GM18858 (cell line): ENCODE measurements around the gene ZC3H4.
"Not testable (repeated sequence)": the region's sequence is repeated elsewhere in the genome, so short reads cannot be mapped to it uniquely, and the experiment has no call there.

Experiments
- ATAC-seq: cut with Tn5 transposase; IDR thresholded peaks from one replicate; pipeline ENCODE4 v1.9.1; 2021; ENCODE audit not compliant: unreplicated experiment

The ZC3H4 gene

DNA sequence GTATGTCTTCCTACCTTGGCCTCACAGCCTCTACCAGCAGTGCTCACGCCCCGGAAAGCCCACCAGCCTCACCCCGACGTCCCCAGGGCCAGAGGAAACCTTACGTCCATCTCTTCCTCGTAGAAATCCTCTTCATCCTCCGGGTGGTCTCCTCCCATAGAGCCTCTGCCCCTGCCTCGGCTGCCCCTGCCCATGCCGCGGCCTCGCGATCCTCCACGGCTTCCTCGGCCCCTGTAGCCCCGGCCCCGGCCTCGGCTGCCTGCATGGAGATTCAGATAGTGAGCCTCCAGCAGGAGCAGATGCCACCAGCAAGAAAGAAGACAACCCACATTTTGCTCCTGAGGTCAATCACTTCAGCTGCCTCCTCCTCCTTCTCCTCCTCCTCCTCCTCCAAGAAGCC, 27.3 kb downstream of the ZC3H4 start:
- no peak for ATAC-seq

DNA sequence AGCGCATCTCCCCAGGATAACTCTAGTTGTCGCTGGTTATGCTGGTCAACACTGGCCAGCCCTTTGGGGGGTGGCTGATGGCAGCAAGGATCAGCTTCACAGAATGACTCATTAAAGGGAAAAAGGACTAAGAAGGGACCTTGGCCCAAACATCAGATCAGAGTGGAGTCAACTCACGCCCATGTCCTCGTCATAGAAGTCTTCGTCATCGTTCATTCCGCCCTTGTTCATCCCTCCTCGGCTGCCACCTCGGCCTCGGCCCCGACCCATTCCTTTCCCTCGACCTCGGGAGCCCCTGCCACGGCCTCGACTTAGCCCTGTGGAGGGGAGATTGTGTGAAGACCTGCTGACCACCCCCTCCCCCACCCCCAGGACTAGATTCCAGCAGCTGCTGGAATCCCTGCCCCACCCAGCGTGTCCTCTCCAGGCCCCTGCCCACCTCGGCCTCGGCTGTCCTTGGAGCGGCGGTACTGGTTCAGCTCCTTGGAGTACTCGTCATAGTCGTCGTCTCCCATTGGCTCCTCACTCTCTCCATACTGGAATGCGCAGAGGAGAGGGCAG, 28.6 kb downstream of the ZC3H4 start:
- no peak for ATAC-seq

DNA sequence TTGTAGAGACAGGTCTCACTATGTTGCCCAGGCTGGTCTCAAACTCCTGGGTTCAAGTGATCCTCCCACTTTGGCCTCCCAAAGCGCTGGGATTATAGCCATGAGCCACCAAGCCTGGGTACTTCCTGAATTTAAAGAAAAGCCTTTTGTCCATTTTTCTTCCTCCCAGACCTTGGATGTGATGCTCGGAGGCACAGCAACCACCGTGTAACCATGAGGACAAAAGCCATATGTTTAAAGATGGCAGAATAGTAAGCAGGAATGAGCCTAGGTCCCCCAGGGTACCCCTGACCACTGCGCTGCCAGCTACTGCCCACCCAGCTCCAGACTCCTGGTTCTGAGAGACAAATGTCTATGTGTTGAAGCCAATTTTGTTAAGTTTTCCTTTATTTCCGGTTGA, 31.1 kb downstream of the ZC3H4 start:
- no peak for ATAC-seq

DNA sequence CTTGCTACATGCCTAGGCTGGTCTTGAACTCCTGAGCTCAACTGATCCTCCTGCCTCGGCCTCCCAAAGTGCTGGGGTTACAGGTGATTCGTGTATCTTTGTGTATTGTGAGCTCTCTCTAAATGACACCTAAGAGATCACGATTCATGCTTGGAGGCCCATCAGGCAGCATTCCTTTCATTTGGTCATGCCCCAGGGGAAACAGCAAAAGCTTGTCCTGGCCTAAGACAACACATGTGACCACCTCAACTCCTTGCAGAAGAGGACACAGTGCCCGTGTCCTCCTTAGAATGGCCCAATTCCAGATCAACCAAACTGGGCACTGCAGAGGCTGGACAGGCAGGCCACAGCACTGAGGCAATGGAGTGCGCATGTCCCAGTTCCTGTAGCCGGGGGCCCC, 32.5 kb downstream of the ZC3H4 start:
- no peak for ATAC-seq

DNA sequence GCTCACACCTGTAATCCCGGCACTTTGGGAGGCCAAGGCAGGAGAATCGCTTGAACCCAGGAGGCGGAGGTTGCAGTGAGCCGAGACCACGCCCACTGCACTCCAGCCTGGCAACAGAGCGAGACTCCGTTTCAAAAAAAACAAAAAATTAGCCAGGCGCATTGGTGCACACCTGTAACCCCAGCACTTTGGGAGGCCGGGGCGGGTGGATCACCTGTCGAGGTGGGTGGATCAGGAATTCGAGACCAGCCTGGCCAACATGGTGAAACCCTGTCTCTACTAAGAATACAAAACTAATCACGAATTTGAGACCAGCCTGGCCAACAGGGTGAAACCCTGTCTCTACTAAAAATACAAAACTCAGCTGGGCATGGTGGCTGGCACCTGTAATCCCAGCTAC, 35.2 kb downstream of the ZC3H4 start:
- ATAC-seq = not testable (repeated sequence)

DNA sequence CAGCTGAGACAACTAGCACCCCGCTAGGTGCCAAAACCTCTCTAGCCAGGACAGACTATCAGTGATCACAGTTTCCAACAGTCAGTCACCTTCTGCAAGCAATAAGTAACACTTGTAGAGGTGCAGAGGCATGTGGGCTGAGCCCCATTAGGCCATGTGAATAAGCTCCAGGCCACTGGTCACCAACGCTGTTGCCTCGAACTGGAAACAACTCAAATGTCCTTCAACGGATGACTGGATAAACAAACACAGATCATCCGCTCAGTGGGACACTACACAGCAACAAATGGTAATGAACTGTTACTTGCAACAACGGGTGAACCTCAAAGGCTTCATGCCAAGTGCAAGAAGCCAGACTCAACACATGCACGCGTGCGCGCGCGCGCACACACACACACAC, 37.6 kb downstream of the ZC3H4 start:
- no peak for ATAC-seq

DNA sequence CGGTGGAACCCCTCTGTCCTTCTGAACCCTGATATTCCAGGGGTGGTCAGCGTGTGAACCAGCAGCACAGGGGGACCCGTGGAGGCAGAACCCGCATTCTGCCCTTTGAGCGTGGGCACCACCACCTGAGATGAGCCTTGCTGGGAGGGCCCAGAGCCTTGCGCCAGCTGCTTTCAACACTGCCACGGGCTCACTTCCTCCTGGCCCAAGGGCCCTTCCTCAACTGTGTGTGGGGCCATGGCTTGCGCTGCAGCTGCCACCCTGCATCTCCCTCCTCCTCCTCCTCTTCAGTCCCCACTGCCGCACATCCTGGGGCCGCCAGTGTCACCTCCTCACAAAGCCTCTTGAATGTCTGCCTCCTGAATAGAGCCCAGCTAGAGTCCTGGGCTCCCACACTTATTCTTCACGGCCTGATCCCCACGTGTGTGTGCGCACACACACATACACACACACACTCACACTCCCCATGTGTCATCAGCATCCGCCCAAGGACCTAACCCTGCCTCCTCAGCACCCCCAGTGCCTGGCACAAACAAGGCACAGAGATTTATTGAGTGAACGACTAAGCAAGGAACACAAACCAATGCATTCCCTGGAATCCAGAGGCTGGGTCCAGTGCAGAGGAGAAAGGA, 38.3 kb downstream of the ZC3H4 start:
- ATAC-seq = no peak

DNA sequence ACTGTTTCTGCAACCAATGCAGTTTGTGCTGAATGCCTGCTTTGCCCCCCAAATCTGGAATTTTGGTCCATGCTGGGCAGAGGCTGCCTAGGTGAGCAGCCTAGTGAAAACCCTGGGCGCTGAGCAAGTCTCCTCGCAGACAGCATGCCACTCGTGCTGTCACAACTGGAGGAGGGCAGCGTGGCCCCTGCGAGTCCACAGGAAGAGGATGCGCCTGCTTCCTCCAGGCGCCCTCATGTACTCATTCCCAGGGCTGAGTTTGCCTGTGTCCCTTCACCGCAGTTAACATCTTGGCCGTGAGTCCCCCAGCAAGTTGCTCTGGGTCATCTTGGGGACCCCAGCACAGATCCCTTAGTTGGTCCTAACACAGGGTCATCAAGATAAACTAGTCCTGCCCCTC, 39.0 kb downstream of the ZC3H4 start:
- no peak for ATAC-seq

DNA sequence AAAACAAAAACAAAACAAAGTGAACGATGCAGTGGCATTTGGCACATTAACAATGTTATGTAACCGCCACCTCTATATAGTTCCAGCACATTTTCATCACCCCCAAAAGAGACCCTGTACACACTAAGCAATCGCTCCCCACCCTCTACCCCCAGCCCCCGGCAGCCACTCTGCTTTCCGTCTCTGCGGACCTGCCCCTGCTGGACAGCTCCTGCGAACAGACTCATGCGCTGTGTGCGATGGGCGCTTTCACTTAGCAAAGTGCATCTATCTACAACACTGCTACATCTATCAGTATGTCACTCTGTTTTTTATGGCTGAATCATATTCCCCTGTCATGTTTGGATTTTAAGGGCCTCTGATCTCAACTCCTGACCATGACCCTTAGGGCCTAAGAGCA, 40.0 kb downstream of the ZC3H4 start:
- ATAC-seq = no peak

DNA sequence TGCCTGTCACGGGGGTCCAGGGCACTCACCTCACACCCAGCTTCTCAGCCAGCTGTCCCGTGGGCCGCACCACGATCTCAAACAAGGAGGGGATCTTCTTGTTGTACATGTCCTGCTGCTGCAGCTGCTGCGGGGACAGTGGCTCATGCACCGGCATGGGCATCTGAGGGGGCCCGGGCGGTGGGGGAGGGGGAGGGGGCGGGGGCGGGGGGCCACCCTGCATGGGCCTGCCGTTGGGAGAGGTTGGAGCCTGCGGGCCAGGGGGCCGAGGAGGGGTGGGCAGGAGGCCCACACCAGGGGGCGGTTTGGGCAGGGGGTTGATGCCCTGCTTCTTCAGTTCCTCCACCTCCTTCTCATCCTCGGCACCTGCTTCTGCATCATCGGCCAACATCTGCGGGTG, 41.3 kb downstream of the ZC3H4 start:
- no peak for ATAC-seq

DNA sequence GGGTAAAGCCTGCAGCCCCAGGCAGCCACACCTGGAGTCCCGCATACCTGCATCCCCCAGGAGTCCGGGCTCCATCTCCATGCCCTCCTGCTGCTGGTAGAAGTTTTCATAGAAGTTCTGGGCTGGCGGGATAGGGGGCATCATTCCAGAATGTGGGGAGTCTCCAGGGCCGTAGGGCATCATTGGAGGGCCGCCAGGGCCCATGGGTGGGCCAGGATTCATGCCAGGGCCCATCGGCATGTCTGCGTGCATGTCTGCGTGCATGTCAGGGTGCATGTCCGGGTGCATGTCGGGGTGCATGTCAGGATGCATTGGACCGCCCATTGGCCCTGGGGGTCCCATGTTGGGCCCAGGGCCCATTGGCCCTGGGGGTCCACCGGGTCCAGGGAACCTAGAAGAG, 41.8 kb downstream of the ZC3H4 start:
- no peak for ATAC-seq

DNA sequence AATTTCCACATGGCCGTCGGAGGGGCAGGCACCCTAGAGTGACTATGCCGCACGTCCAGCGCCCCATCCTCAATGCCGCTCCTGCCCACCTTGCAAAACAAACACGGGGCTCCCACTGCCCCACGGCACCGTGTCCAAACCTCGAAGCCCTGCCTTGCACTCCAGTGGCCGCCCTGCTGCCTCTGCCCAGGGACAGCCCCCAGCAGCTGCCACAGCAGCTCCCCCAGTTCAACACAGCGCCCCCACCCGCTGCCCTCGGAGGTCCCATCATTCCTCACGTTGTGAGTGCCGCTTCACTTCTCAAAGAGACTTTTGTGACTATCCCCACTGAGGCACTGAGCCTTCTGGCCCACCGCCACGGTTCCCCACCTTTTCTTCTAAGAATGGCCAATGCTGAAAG, 42.8 kb downstream of the ZC3H4 start:
- no peak for ATAC-seq

DNA sequence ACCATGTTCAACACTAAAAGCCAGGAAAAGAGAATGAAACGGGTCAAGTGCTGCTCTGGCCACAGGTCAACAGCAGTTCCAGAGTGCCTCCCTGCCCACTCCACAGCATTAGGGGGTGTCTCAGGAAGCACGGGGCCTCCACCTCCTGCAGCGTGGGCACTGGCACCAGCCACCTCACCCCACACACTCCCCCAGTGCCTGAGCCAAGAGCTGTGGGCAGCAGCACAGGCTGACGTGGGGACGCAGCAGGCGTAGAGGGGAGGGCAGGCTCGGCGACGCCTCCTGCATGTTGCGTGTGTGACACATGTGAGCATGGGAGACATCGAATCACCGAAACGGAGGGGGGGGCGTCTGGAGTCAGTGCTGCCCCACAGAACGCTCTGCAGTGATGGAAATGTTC, 43.8 kb downstream of the ZC3H4 start:
- no peak for ATAC-seq

DNA sequence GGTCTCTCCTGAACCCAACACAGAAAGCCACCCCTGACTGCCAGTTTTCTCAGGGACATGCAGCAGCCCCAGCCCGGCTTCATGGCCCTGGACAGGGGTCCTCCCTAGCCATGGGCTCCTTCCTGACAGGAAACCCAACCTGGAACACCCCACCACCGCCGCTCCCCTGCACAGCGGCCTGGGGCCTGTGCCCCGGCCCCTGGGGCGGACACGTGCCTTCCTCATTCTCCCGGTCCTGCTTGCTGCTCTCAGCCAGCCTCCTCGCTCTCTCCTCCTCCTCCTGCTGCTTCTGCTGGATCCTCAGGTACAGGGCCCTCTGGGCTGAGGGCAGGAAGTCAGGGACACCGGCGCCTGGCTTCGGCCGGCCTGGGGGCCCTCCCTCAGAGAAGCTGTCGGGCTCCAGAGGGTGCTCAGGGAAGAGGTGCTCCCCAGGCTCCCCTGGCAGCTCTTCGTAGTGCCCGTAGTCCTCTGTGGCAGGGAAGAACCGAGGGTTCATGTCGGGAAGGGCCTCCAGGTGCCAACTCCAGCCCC, 44.6 kb downstream of the ZC3H4 start:
- ATAC-seq = no peak

DNA sequence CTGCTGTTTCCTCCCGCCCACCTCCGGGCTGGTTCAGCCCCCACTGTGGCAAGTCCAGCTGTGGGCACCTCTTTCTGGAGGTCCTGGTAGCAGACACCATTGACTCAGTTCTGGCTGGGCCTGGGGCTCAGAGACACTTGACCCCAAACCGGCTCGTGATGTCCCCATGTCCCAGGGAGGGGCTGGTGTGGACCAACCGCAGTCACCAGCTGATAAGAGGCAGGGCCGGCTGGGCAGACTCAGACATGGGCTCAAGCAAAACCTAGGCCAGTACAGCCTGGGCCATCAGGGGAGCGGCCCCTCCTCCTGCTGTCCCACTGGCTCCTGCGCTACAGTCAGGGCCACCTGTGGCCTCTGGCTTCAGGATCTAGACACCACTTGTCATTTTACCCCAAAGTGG, 45.3 kb downstream of the ZC3H4 start:
- ATAC-seq = no peak

DNA sequence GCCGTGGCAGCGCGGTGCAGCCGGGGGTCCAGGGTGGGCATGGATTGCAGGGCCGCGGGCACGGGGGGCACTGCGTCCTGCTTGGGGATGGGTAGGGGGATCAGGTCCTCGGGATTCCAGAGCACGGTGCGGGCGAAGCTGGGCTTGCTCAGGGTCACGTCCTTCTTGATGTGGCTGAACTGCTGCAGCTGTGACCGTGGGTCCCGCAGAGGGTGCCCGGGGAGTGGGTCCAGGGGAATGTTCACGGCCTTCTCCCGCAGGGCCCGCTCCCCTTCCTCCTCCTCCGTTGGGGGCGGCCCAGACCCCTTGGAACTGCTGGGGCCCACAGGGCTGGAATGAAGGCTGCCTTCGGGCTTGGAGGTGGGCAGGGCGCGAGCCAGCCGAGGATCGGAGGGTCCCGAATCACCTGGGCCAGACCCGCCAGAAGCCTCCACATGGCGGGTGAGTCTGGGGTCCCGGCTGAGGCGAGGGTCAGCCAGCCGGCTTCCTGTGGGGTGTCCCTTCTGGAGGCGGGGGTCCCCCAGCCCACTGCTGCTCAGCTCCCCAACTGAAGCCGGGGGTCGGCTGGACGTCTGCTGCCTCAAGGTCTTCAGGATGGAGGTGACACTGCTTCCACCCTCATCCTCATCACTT, 46.2 kb downstream of the ZC3H4 start:
- no peak for ATAC-seq

DNA sequence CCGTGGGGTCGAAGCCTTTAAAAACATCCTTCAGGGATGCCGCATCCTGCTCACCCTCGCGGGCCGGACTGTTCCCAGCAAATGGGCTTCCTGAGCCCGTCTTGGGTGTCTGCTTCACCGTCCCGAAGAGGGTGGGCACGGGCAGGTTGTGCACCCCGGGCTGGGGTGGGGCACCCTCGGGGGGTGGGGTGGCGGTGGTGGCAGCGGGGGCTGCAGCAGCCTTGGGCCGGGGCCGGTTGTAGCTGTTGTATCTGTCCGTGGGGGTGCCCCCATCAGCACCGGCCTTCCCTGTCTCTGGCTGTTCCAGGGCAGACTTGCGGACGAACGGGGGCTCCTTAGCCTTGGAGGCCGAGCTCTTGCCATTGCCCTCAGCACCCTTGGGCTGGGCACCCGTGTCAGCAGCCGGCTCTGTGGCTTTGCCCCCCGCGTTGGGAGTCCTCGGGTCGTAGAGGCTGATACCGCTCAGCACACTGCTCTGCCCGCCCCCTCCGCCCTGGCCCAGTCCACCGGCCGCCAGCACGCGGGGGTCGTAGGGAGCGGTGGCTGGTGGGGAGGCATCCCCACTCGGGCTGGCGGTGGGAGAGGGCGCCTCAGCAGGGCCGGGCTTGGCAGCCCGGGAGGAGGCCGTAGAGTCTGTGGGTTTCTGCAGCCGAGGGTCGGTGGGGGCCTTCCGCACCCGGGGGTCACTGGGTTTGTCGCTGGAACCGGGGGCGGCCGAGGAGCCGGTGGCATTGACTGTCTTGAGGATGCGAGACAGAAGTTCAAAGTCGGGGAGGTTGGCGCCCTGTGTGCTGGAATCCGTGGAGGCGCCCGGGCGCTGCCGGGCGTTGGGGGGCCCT, 47.0 kb downstream of the ZC3H4 start:
- ATAC-seq = no peak

DNA sequence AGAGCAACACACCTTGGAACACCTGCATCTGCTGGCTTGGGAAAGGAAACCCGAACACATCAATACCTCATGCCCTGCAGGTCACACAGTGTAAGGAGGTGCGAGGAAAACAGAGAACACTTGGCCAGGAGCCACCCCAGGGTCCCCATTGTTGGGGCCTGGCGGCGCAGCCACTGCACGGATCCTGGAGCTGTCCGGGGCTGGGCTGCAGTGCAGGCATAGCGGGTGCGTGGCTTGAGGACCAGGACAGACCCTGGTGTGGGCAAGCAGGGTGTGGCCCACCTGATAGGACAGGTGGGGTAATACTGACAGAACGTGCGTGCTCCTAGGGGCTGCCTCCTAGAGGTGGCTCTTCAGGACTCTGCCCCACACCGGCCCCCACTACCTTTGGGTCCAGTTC, 48.3 kb downstream of the ZC3H4 start:
- no peak for ATAC-seq

DNA sequence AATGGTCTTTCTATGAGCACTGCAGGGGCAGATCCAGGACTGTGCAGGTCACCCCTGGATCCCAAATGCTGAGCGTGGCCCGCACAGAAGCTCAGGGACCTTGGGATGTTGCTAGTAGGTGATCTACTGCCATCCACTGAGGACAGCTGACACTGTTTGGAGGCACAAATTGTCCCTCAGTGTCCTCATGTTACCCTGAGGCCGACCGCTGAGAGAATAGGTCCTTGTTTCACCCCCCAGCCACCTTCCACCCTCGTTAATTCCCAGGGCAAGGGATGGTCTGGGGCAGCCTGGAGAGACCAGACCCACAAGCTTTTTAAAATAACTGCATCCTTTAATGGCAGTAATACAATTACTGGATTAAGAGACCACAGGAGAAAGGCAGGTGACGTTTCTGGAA, 49.7 kb downstream of the ZC3H4 start:
- ATAC-seq = no peak

DNA sequence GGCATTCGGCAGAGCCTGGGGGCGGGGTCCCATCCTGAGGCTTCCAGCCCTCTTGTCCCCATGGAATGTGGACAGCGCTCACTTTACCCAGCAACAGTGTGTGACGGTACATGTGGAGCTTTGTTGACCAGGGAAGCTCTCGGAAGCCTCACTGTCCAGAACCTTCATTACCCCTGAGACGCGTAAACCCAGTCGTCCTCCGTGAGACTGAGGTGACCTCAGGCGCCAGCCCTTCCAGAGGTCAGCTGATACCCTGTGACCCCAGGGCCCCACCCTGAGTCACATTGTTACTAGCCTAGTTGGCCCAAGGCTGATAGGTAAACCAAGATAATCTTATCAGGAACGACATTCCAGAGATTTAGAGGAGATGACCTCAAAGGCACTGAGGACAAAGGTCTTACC, 55.0 kb downstream of the ZC3H4 start:
- ATAC-seq = no peak

DNA sequence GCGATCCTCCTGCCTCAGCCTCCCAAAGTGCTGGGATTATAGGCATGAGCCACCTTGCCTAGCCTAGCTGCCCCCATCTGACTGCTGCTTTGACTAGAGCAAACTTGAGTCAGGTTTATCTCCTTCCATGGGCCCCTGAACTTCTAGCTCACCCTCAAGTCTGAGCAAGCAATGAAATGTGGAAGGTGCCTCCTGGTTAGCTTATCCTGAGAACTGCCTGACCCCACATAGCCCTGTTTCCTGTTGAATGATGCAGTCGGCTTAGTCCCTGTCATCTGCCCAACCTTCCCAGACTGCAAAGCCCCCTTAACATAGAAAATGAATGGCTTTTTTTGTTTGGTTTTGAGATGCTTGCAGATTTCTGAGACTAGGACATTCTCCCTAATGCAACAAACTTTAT, 56.2 kb downstream of the ZC3H4 start:
- ATAC-seq = no peak

DNA sequence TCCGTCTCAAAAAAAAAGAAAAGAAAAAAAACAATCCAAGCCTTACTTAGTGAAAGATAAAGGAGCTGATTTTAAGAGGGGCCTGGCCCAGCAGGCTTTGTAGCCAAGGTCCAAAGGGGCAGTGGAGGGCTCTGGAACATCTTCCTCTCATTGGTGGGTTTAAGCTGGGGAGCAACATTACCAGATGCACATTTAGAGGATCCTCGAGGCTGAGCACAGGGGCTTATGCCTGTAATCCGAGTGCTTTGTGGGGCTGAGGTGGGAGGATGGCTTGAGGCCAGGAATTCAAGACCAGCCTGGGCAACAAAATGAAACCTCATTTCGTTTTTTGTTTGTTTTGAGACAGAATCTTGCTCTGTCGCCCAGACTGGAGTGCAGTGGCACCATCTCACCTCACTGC, 57.2 kb downstream of the ZC3H4 start:
- no peak for ATAC-seq
